Endothelial cell of umbilical vein (primary cell): ENCODE results near the gene EIF4E3. TPM values are rescaled to one million over a fixed set of nuclear protein-coding genes. Genes with fewer than 3 reads are reported as not detected.

Source experiments
- BruUV-seq: library from RNA; stranded (reverse); fragments of 400-500 nt; replicated peaks from 2 replicates; lab custom pipeline; 2021; lab: Mats Ljungman, UMichigan
- CTCF ChIA-PET: fragments of 300-600, 350-600 bp; sonication (Branson Sonifier 250); formaldehyde crosslinking; loops from one replicate; lab custom pipeline; 2021; ENCODE audit warnings: antibody characterized with exemption, inconsistent platforms; lab: Charles Lee
- POLR2A ChIA-PET: fragments of 300-600, 350-600 bp; sonication (Branson Sonifier 250); formaldehyde crosslinking; loops from one replicate; lab custom pipeline; 2021; ENCODE audit warnings: antibody characterized with exemption, inconsistent platforms; lab: Charles Lee
- DNase-seq: peaks from one replicate; pipeline ENCODE4 v3.0.0-alpha.2; 2011; ENCODE audit warnings: low read depth, low spot score
- FAIRE-seq: peaks from 2 replicates; lab custom pipeline; 2011; peaks lifted over from hg19 to GRCh38; lab: Jason Lieb, UNC
- H2AFZ ChIP-seq: 2 replicates; pipeline ENCODE4 v1.6.0; 2012; ENCODE audit warnings: low read depth, low read length, control low read depth, inconsistent platforms
- H3K27ac ChIP-seq: 2 replicates; pipeline ENCODE4 v1.5.1; 2011; ENCODE audit warnings: low read depth, mild to moderate bottlenecking, control low read depth, low read length, moderate library complexity; ENCODE audit not compliant: insufficient read depth
- H3K27me3 ChIP-seq, 2 experiments: 2 replicates each; pipeline versions ENCODE4 v1.6.0 to v1.6.1; 2011; ENCODE audit warnings: low read length in 2 of 2, mixed read lengths in 1 of 2; ENCODE audit not compliant: control insufficient read depth in 2 of 2, insufficient read depth in 2 of 2
- H3K36me3 ChIP-seq, 2 experiments: 2 replicates in 1 of 2; 3 replicates in 1 of 2; pipeline ENCODE4 v1.5.1; 2011; ENCODE audit warnings: low read length in 2 of 2, mild to moderate bottlenecking in 1 of 2, moderate library complexity in 1 of 2; ENCODE audit not compliant: control insufficient read depth in 2 of 2, insufficient read depth in 2 of 2; ENCODE audit errors: extremely low read depth in 1 of 2
- H3K4me1 ChIP-seq: 3 replicates; pipeline ENCODE4 v1.5.1; 2011; ENCODE audit warnings: mild to moderate bottlenecking, low read length; ENCODE audit not compliant: control insufficient read depth, insufficient read depth; ENCODE audit errors: extremely low read depth
- H3K4me2 ChIP-seq: 2 replicates; pipeline ENCODE4 v1.6.1; 2011; ENCODE audit warnings: low read length, control low read depth, mixed read lengths; ENCODE audit not compliant: insufficient read depth
- H3K4me3 ChIP-seq, 3 experiments: fragments of 200-600 bp in 1 of 3; sonication (generic), shearing (Covaris generic) in 1 of 3; replicated peaks in 1 of 3; 2 replicates each; pipeline ENCODE4 v1.5.1; 2011 to 2016; ENCODE audit warnings: control low read depth in 3 of 3, low read length in 3 of 3, mild to moderate bottlenecking in 2 of 3, inconsistent platforms in 1 of 3, low read depth in 1 of 3, moderate library complexity in 1 of 3; ENCODE audit not compliant: insufficient read depth in 1 of 3
- H3K79me2 ChIP-seq: 2 replicates; pipeline ENCODE4 v1.6.0; 2012; ENCODE audit warnings: low read length, inconsistent platforms; ENCODE audit not compliant: control insufficient read depth, insufficient read depth
- H3K9ac ChIP-seq: replicated peaks from 2 replicates; pipeline ENCODE3; 2011; ENCODE audit warnings: low read length, control low read depth; ENCODE audit not compliant: insufficient read depth; ENCODE audit errors: extremely low read depth
- H3K9me1 ChIP-seq: replicated peaks from 3 replicates; pipeline ENCODE4 v1.6.0; 2011; ENCODE audit warnings: mild to moderate bottlenecking, low read length; ENCODE audit not compliant: control insufficient read depth, insufficient read depth; ENCODE audit errors: extremely low read depth
- H3K9me3 ChIP-seq: replicated peaks from 2 replicates; pipeline ENCODE4 v1.5.1; 2012; ENCODE audit warnings: low read length, inconsistent platforms; ENCODE audit not compliant: control insufficient read depth, insufficient read depth
- H4K20me1 ChIP-seq: replicated peaks from 2 replicates; pipeline ENCODE3; 2011; ENCODE audit warnings: mild to moderate bottlenecking, low read length; ENCODE audit not compliant: control insufficient read depth, insufficient read depth; ENCODE audit errors: extremely low read depth
- CTCF ChIP-seq, 2 donors: IDR thresholded peaks; 1 replicate in 1 of 2; 2 replicates in 1 of 2; pipeline ENCODE4 v1.5.1; 2011; ENCODE audit warnings: low read length in 2 of 2, mild to moderate bottlenecking in 2 of 2, moderate library complexity in 2 of 2, control low read depth in 1 of 2, inconsistent platforms in 1 of 2, low read depth in 1 of 2; ENCODE audit not compliant: insufficient read depth in 1 of 2; ENCODE audit errors: extremely low read depth in 1 of 2
- GATA2 ChIP-seq: IDR thresholded peaks from 2 replicates; pipeline ENCODE4 v1.7.0; 2011; ENCODE audit warnings: low read depth, mild to moderate bottlenecking, moderate library complexity, mixed read lengths, low read length; ENCODE audit not compliant: insufficient read length, insufficient read depth
- dilution Hi-C: fragments of 300-500 bp; cut with MboI; formaldehyde crosslinking; loops from one replicate; pipeline ENCODE4 v1.15.0; 2019; ENCODE audit warnings: low sequenced_read_pairs; ENCODE audit not compliant: extremely low pct_ligation_motif_present
- intact Hi-C: fragments of 100-400 bp; cut with micrococcal nuclease; formaldehyde crosslinking; loops from one replicate; pipeline ENCODE4 v1.10.0; 2022
- polyA plus RNA-seq, 4 experiments: library from polyadenylated mRNA; depleted of rRNA in 3 of 4; stranded (reverse) in 3 of 4; unstranded in 1 of 4; fragments of >200 nt; gene quantifications; 2 replicates each; pipeline versions ENCODE4 v1.2.1 to v1.2.3, GENCODE V29; 2011 to 2012; ENCODE audit warnings: missing spikeins in 1 of 4
- total RNA-seq: library from RNA; stranded (reverse); gene quantifications from 2 replicates; pipeline ENCODE4 v1.2.3, GENCODE V29; 2021

EIF4E3 gene
- total and polyA plus RNA-seq, 2 donors (not counting 3 experiments of a cell fraction or from before 2014, with no cell fraction given), result 1.3 to 4.9 TPM

GRCh38 chr3:71659864-71660591 is 65.2 kb downstream of the EIF4E3 start:
- intact Hi-C loops, result no loop called here
- Histone ChIP-seq H3K27ac (no peak overlapping the region), H3K9me1 (no peaks in the 10 kb centered on the region), H3K9me3 (no peaks in the 10 kb centered on the region), H3K4me1 (peaks cover 18% of the 10 kb centered on the region), H3K79me2 (no peaks in the 10 kb centered on the region), H2AFZ (no peak overlapping the region), H4K20me1 (no peaks in the 10 kb centered on the region), H3K9ac (no peak overlapping the region), H3K4me2 (no peak overlapping the region), H3K4me3 (no peak overlapping the region), H3K36me3 (no peaks in the 10 kb centered on the region), H3K27me3 (peaks cover 2 to 3% of the 10 kb centered on the region in 2 experiments)
- POLR2A ChIA-PET, result no interaction called here
- DNase-seq (no peak), FAIRE-seq (no peak)
- BruUV-seq, result no TSS peak
- dilution Hi-C loops, result no loop called here
- CTCF ChIA-PET, result interaction anchor here (0.7 to 1.5 kb wide), 2 partner anchors 11 to 21 kb away, joined by 4 to 5 read pairs; no protein-coding TSS in a partner anchor
- TF ChIP-seq GATA2 (no peak), CTCF (IDR thresholded peaks at IDR 0.05; ENCODE audit: extremely low read depth in 1 of 2, insufficient read depth in 1 of 2, low read depth in 1 of 2, low read length in 2 of 2) (no peak)
